Heart left ventricle (tissue), 16 donors: Measurements from ENCODE around the gene ERRFI1. TPM values are rescaled to one million over a fixed set of nuclear protein-coding genes. Genes with fewer than 3 reads are reported as not detected.

Source experiments
- ATAC-seq, 4 donors: fragments of 200-7000 bp; cut with Tn5 transposase; one replicate each; pipeline ENCODE4 v1.9.1; 2020 to 2022; ENCODE audit warnings: moderate library complexity in 4 of 4, mild to moderate bottlenecking in 3 of 4, moderate number of reproducible peaks in 1 of 4
- DNase-seq, 5 donors: peaks; one replicate each; pipeline ENCODE4 v3.0.0-alpha.2; 2020
- H3K27ac ChIP-seq, 12 donors: fragments of 200-600 bp; sonication (generic) in 4 of 12; one replicate each; pipeline versions ENCODE4 v1.5.0 to v1.8.0; 2016 to 2022; ENCODE audit warnings: mild to moderate bottlenecking in 2 of 12
- H3K27me3 ChIP-seq, 9 donors: fragments of 200-600 bp; sonication (generic) in 2 of 9; one replicate each; pipeline versions ENCODE4 v1.5.1 to v1.8.0; 2016 to 2022; ENCODE audit warnings: mild to moderate bottlenecking in 3 of 9
- H3K36me3 ChIP-seq, 9 donors: fragments of 200-600 bp; sonication (generic) in 2 of 9; one replicate each; pipeline versions ENCODE4 v1.5.0 to v1.8.0; 2018 to 2022; ENCODE audit warnings: mild to moderate bottlenecking in 2 of 9
- H3K4me1 ChIP-seq, 12 donors: fragments of 200-600 bp; sonication (generic) in 4 of 12; one replicate each; pipeline versions ENCODE4 v1.5.0 to v1.8.0; 2016 to 2022; ENCODE audit warnings: mild to moderate bottlenecking in 3 of 12
- H3K4me3 ChIP-seq, 12 donors: fragments of 200-600 bp; sonication (generic) in 4 of 12; one replicate each; pipeline versions ENCODE4 v1.5.0 to v1.8.0; 2017 to 2022; ENCODE audit warnings: mild to moderate bottlenecking in 9 of 12, moderate library complexity in 4 of 12
- H3K9me3 ChIP-seq, 12 donors: fragments of 200-600 bp; sonication (generic) in 4 of 12; one replicate each; pipeline versions ENCODE4 v1.5.0 to v1.8.0; 2016 to 2022; ENCODE audit warnings: mild to moderate bottlenecking in 1 of 12
- CTCF ChIP-seq, 12 donors: fragments of 200-600 bp; sonication (generic) in 4 of 12; IDR thresholded peaks; one replicate each; pipeline versions ENCODE4 v1.5.0 to v1.8.0; 2018 to 2022; ENCODE audit warnings: antibody characterized with exemption in 12 of 12, mild to moderate bottlenecking in 5 of 12
- POLR2A ChIP-seq, 2 donors: fragments of 450-650 bp; IDR thresholded peaks; one replicate each; pipeline ENCODE4 v1.6.1; 2017; ENCODE audit warnings: antibody characterized with exemption in 2 of 2, mild to moderate bottlenecking in 2 of 2, moderate library complexity in 2 of 2
- WGBS, 4 donors: extraction: QIAGEN DNeasy Blood & Tissue Kit in 2 of 4; methylation state at CpG; one replicate each; pipeline versions ENCODE4 v1.1.5 to v1.1.7; 2013 to 2018; 5-methylcytosine and 5-hydroxymethylcytosine counted together
- intact Hi-C, 10 donors: fragments of 100-400 bp; cut with DNase I; formaldehyde crosslinking; loops; one replicate each; pipeline versions ENCODE4 v1.11.1 to v1.14.2; 2022
- polyA plus RNA-seq, 2 donors: library from polyadenylated mRNA; stranded (reverse); fragments of 200-250 nt; gene quantifications; one replicate each; pipeline ENCODE4 v1.2.3, GENCODE V29; 2013
- total RNA-seq, 9 donors: library from RNA; depleted of rRNA in 2 of 9; stranded (reverse); fragments of >200 nt in 2 of 9; fragmentation: NEBNext Ultra II Directional in 3 of 9; extraction: Animal tissue kit (Norgen Biotek cat#: 25700) in 3 of 9; gene quantifications; one replicate each; pipeline versions ENCODE4 v1.1.0 to v1.2.4, GENCODE V29; 2016 to 2023
- donor health status: ischemic (EF 13 %, LVEDD 7.1; RV severe dilation, severe dysfunction).
- donor health status: healthy with polysubstance abuse.
- donor health status: DM: no; HTN: yes; CAD: no.
- donor health status: DM: no; HTN: no; CAD: no.
- donor health status: ischemic (EF 25% LVEDD 6.9; RV normal size, moderate dysfunction).
- donor health status: ischemic (EF 25% LVEDD 5.7; RV mildly dilated, moderate dysfunction).
- donor health status: healthy.
- donor health status: DM: yes; HTN: yes; CAD: no.
- donor health status: ischemic (EF 35%, LVEDD 5.7; RV mildly dilated, moderate dysfunction).
- donor health status: nonischemic (EF 11% LVEDD 7.7; RV severe dilation, severe dysfunction).
- donor health status: DM: yes; HTN: yes; CAD: no.
- donor health status: PGD.
- donor health status: ischemic (EF 29% LVEDD 5.4; RV normal size, mild dysfunction).
- donor health status: nonischemic (EF 23%, LVEDD 6.1; RV moderate dilation, normal function).

The ERRFI1 gene
- total and polyA plus RNA-seq, 11 donors = 3.8 to 26.0 (median 12.0) TPM

GRCh38 chr1:8018492-8019228 is 7.4 kb downstream of the ERRFI1 start:
- no peak for DNase-seq
- peaks cover 0 to 12% (median 10%) of the 10 kb centered on the region in 9 donors for H3K36me3 ChIP-seq
- no peaks in the 10 kb centered on the region for H3K9me3 ChIP-seq
- peaks cover 0 to 63% (median 38%) of the 10 kb centered on the region in 12 donors for H3K4me1 ChIP-seq
- intact Hi-C loops = loop anchor here in 5 of 10 donors (5.0 to 10.0 kb wide), 3 partner anchors 36 to 329 kb away; no protein-coding TSS in a partner anchor
- H3K27me3 ChIP-seq = no peaks in the 10 kb centered on the region
- no peak for TF ChIP-seq CTCF (IDR thresholded peaks at IDR 0.05)
- no peak for TF ChIP-seq POLR2A (IDR thresholded peaks at IDR 0.05)
- H3K27ac ChIP-seq = peak overlapping the region in 1 of 12 donors; percentile 70
- no peak for ATAC-seq
- WGBS, 4 donors = 82 to 89% (median 86%) methylated on average over 3 of the region's 3 CpGs
- no peak overlapping the region for H3K4me3 ChIP-seq

GRCh38 chr1:8017495-8018197 is 8.5 kb downstream of the ERRFI1 start:
- H3K4me3 ChIP-seq = no peak overlapping the region
- H3K27ac ChIP-seq = peak overlapping the region in 1 of 12 donors; percentile 70
- TF ChIP-seq POLR2A (IDR thresholded peaks at IDR 0.05) = no peak
- no peak for TF ChIP-seq CTCF (IDR thresholded peaks at IDR 0.05)
- intact Hi-C loops = loop anchor here in 5 of 10 donors (5.0 to 10.0 kb wide), 3 partner anchors 35 to 330 kb away; no protein-coding TSS in a partner anchor
- peaks cover 0 to 55% (median 38%) of the 10 kb centered on the region in 12 donors for H3K4me1 ChIP-seq
- 57 to 67% (median 60%) methylated on average over 5 of the region's 5 CpGs for WGBS, 4 donors
- H3K27me3 ChIP-seq = no peaks in the 10 kb centered on the region
- peaks cover 0 to 22% (median 19%) of the 10 kb centered on the region in 9 donors for H3K36me3 ChIP-seq
- DNase-seq = no peak
- H3K9me3 ChIP-seq = no peaks in the 10 kb centered on the region
- ATAC-seq = no peak

GRCh38 chr1:8016895-8017241 is 9.2 kb downstream of the ERRFI1 start:
- Histone ChIP-seq H3K4me1 (peaks cover 0 to 55% (median 38%) of the 10 kb centered on the region in 12 donors), H3K4me3 (no peak overlapping the region), H3K27ac (peak overlapping the region in 2 of 12 donors; percentile 10 to 70), H3K9me3 (no peaks in the 10 kb centered on the region), H3K36me3 (peaks cover 0 to 30% (median 27%) of the 10 kb centered on the region in 9 donors), H3K27me3 (no peaks in the 10 kb centered on the region)
- DNase-seq = no peak
- no peak for TF ChIP-seq CTCF (IDR thresholded peaks at IDR 0.05)
- no peak for TF ChIP-seq POLR2A (IDR thresholded peaks at IDR 0.05)
- intact Hi-C loops = loop anchor here in 5 of 10 donors (5.0 to 10.0 kb wide), 3 partner anchors 35 to 330 kb away; no protein-coding TSS in a partner anchor
- no peak for ATAC-seq
